T47D (cell line): ENCODE data around the gene RTKN.

ENCODE experiments used
- DNase-seq, 2 experiments: peaks; one replicate each; pipeline versions ENCODE4 v3.0.0 to v3.0.0-alpha.2; 2011 to 2012; ENCODE audit warnings: low read depth in 1 of 2, low spot score in 1 of 2
- JUND ChIP-seq: IDR thresholded peaks from 2 replicates; pipeline ENCODE4 v1.6.1; 2012; ENCODE audit warnings: low read depth
- in situ Hi-C: cut with HindIII; loops from 2 replicates; pipeline ENCODE4 v1.10.0; 2016; ENCODE audit warnings: low sequenced_read_pairs, low pct_unique_long_range_greater_than_20kb

Gene RTKN

DNA sequence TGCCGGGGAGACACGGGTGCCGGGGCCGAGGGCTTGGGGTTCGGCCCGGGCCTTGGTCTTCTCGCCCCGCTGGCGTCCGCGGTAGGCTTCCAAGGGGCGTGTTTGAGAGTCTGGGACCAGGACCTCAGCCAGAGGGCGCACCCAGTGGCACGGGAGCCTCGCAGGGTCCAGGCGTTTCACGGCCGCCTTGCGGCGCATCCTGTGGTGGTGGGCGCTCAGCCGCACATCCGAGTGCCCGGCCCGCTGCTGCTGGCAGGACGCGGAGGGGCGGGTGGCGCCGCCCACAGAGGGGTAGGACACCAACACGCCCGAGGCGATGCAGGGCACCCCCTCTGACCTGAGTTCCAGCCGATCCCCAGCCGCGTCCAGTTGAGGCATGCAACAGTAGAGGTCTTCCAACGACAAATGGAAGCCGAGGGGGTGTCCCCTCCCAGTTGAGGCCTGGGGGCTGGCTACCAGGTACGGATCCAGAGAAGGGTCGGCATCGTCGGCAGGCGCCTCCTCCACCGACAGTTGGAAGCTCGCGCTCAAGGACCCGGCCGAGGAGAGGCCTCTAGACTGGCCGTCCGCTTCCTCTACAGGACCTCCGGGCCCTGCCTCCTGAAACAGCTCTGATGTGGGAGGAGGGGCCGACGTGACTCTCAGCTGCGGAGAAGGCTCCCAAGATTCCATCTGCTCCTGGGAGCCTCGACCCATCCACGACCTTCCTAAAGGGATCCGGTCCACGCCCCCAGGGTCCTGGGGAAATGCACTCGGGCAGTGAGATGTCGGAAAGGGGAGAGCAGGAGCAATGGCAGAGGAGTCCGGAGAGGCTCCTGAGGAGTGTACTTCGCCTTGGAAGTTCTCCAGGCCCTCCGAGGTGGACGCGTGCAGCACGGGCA lies 26.6 kb downstream of the RTKN start:
- TF ChIP-seq JUND: no peak
- in situ Hi-C loops: no loop called here
- no peak for DNase-seq

DNA sequence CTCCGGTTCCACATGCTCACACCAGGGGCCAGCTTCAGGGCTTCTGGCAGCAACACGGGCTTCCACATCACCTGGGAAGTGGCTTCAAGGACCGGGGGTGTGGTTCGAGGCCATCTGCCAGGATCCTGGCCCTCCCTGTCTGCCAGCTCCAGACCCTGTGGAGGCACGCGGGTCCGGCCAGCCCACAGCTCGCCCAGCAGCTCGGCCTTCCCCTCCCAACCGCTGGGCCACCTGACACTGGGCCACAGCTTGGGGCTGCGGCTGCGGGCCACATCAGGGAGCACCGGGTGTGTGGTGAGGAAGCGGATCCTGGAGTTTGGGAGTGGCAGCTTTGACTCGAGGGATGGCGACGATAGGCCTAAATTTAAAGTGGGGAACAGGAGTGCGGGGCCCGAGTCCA lies 27.3 kb downstream of the RTKN start:
- TF ChIP-seq JUND: no peak
- no peak for DNase-seq
- in situ Hi-C loops: no loop called here

DNA sequence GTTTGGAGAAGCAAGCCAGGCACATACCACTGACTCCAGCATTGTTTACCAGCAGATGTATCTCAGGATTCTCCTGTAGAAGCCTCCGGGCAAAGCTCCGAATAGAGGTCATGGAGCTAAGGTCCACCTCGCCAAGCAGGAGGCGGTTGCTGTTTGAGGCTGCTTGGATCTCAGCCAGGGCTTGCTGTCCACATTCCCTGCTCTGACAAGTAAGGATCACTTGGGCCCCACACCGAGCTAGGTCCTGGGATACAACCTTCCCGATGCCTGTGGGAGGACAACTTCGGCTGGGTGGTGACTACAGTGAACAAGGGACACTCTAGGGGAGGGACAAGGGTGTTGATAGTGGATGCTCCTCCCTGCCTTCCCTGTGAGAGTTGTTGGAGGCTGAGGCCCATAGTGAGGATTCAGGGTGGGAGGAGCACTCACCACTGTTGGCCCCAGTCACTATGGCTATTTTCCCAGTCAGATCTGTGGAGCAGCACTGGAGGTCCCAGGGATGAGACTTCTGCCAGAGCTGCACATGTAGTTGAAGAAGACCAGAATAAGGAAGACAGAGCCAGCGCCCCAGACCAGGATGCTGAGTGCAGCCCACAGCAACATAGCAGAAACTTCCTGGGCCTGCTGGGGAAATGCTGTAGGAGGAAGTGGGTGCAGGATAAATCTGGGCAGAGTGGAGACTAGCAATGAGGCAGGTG lies 28.6 kb downstream of the RTKN start:
- peak; percentile 56 to 64 for DNase-seq
- no peak for TF ChIP-seq JUND
- in situ Hi-C loops: no loop called here

DNA sequence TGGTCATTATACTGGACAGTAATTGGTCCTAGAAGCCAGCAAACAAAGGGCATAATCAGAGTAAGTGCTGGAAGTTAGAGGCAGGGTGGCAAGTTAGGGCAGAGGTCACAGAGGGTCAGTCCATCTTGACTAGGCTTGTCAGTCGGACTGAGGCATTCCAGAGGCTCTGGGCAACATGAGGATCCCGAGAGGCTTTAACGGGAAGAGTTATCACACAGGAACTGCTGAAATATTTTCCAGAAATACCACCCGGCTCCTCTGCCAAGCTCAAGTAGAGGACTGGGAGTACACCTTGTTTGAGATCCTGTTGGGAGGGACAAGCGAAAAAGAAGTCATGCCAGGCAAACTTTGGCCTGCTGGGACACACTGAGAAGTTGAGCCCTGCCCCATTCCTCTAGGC lies 34.1 kb downstream of the RTKN start:
- TF ChIP-seq JUND: no peak
- in situ Hi-C loops: no loop called here
- DNase-seq: no peak

DNA sequence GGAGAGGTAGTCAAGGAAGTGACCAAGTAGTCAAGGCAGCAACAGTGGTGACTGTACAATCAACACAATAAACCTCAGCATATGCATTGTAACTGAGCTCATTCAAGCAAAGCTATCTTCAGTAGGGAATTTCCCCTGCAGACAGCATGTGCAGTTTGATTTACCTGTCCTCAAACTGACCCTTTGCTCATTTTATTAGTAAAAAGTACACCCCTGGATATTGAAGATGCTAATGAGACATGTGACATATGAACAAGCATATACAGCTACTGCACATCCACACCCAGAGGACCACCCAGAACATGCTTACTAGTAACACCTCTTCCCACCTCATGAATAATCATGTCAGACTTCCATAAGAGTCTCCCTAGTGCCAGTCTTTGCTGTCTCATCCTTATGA lies 35.7 kb downstream of the RTKN start:
- no peak for DNase-seq
- in situ Hi-C loops: no loop called here
- no peak for TF ChIP-seq JUND

DNA sequence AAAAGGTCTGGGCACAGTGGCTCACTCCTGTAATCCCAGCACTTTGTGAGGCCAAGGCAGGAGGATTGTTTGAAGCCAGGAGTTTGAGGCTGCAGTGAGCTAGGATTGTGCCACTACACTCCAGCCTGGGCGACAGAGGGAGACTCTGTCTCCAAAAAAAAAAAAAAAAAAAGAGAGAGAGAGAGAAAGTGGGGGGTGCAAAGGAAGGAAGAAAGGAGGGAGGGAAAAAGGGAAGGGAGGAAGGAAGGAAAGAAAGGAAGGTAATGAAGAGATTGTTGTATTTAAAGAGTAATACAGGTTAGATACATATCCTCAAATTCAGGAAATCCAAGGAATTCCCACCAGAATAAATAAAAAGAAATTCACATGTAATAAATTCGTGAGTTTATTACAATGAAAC lies 39.8 kb downstream of the RTKN start:
- in situ Hi-C loops: no loop called here
- no peak for TF ChIP-seq JUND
- DNase-seq: no peak

DNA sequence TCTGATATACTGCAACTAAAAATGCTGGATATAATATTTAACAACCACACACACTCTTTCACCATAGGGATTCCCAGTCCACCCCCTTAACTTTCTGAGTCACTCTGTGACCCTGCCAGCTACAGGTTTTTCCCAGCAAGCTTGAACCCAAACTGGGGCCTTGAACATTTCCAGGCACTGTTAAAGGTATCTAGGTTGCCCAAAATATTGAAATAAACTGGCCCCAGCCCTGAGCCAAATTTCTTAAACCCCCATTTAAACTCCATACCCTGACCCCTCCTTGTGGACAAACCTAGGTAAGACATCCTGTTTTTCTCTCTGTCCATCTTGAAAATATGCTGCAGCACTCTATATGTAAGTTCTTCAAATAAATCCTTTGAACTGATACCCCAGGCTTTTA lies 42.0 kb downstream of the RTKN start:
- TF ChIP-seq JUND: no peak
- peak in 1 of 2 experiments; percentile 50 for DNase-seq
- in situ Hi-C loops: no loop called here

DNA sequence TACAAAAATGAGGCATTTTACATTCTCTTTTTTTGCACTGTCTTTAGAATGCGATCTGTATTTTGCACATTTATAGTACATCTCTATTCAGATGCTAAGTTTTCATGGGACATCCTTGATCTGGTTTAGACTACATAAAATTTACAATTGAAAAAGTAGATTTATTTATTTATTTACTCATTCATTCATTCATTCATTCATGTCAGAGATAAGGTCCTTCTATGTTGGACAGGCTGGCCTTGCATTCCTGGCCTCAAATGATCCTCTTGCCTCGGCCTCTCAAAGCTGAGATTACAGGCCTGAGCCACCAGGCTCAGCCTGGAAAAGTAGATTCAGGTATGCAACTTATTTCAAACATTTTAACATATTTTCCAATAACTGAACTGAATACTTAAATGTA lies 45.6 kb downstream of the RTKN start:
- in situ Hi-C loops: no loop called here
- TF ChIP-seq JUND: no peak
- DNase-seq: no peak

DNA sequence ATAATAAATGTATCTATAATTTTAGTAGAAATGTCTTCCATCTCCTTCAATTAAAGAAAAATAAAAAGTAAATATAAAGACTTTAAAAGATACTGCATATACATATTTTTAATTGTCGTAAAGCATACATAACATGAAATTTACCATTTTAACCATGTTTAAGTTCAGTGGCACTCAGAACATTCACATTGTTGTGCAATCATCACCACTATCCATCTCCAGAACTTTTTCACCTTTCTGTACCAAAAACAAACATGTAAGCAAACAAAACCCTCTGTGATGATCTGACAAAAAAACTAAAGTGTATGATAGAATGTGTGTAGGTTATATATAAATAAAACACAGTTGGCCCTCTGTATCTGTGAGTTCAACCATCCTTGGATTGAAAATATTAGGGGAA lies 48.2 kb downstream of the RTKN start:
- no peak for DNase-seq
- TF ChIP-seq JUND: no peak
- in situ Hi-C loops: no loop called here

DNA sequence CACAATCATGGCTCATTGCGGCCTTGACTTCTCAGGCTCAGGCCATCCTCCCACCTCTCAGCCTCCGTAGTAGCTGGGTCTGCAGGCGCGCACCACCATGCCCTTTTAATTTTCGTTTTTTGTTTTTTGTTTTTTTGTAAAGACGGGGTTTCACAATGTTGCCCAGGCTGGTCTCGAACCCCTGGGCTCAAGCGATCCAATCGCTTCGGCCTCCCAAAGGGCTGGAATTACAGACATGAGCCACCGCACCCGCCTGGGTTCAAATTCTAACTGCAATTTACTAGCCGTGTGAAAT lies 49.3 kb downstream of the RTKN start:
- no peak for TF ChIP-seq JUND
- in situ Hi-C loops: no loop called here
- peak in 1 of 2 experiments; percentile 33 for DNase-seq

DNA sequence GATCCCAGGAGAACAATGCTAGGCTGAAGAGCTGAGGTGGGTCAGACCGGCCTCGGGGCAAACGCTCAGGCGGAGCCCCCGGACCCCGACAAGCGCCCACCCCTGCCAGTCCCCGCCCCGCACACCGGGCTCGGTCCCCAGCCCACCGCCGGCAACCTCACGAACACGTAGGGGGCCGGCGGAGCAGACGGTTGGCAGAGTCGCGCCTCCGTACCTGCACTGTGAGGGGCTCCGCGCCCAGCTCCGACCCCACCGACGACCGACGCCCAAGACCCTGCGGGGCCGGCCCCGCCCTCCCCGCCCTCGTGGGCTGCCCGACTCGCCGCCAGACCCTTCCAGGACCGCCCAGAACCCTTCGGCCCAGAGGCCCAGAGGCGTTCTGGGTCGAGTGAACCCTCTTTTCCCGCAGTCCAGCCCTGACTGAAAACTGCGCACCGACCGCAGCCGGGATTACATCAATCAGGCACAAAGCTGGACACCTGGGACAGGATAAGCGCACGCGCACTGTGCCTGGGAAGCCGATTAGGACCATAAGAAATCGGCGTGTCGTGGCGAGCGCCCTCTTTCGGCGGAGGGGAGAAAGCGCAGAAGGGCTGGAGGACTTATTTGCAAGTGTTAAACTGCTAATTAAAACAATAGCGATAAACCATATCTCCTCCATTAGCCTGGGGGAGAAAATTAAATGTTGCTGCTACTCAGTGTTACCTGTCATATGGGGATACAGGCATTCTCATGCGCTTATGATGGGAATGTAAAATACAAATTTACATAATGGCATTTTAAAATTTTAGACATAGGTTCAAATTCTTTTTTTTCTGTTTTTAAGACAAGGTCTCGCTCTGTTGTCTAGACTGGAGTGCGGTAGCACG lies 49.9 kb downstream of the RTKN start:
- in situ Hi-C loops: no loop called here
- TF ChIP-seq JUND: no peak

DNA sequence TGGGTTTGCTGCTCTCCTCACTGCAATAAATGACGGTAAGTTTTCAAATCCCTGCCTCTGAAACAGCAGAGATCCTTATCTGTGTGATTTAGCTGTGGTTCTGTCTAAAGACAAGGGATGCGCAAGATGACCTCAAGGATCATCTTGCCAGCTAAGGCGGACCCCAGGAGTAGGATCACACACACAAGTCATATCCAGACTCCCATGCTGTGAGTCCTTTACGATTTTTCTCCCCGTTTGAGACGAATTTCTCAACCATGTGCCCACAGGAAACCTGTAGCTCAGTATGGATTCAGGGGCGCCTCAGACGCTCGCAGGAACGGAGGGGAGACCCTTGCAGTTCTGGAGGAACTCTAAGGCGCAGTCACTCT lies 50.5 kb downstream of the RTKN start:
- no peak for DNase-seq
- no peak for TF ChIP-seq JUND

More for the DNA sequence above, 49.9 kb downstream of the RTKN start:
- peak; percentile 83 to 91 for DNase-seq

DNA sequence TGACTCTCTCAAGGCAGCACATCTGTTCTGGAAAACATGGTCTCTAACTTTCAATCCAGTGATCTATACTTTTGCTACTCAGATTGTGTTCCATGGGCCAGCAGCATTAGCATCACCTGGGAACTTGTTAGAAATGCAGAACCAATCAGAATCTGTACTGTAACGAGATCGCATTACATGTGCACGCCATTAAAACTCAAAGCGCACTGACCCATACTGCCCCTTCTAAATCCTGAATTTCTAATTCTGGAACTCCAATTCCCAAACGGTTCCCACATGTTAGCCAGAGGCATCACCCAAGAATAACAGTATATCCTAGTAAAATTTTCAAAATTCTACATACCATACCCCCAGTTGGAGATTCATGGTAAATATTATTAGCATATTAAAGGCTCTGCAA lies 51.1 kb downstream of the RTKN start:
- no peak for TF ChIP-seq JUND
- no peak for DNase-seq
- in situ Hi-C loops: no loop called here

More for the DNA sequence above, 50.5 kb downstream of the RTKN start:
- in situ Hi-C loops: no loop called here
